IMR-90 (cell line): ENCODE data around the gene CHN1.

Source experiments
- BHLHE40 ChIP-seq: fragments of 150-350 bp; IDR thresholded peaks from 2 replicates; pipeline ENCODE4 v1.6.1; 2016; ENCODE audit warnings: mild to moderate bottlenecking, low read depth, low read length
- CEBPB ChIP-seq: IDR thresholded peaks from 2 replicates; pipeline ENCODE4 v1.6.1; 2012; ENCODE audit warnings: low read depth, low read length, improper control_type of control experiment
- CHD1 ChIP-seq: IDR thresholded peaks from 2 replicates; pipeline ENCODE4 v1.6.1; 2012; ENCODE audit warnings: low read depth, low read length, improper control_type of control experiment
- FOS ChIP-seq: fragments of 150-350 bp; IDR thresholded peaks from 2 replicates; pipeline ENCODE4 v1.6.1; 2016; ENCODE audit warnings: low read depth, low read length
- MAFK ChIP-seq: IDR thresholded peaks from 2 replicates; pipeline ENCODE4 v1.6.1; 2012; ENCODE audit warnings: low read depth, low read length, improper control_type of control experiment
- MAZ ChIP-seq: IDR thresholded peaks from 2 replicates; pipeline ENCODE4 v1.6.1; 2012; ENCODE audit warnings: low read depth, mild to moderate bottlenecking, low read length, improper control_type of control experiment, moderate library complexity, borderline replicate concordance
- MXI1 ChIP-seq: IDR thresholded peaks from 2 replicates; pipeline ENCODE4 v1.6.1; 2012; ENCODE audit warnings: low read depth, mild to moderate bottlenecking, low read length, moderate library complexity, borderline replicate concordance
- NFE2L2 ChIP-seq: fragments of 150-350 bp; IDR thresholded peaks from 2 replicates; pipeline ENCODE4 v1.6.1; 2016; ENCODE audit warnings: low read depth, mild to moderate bottlenecking, low read length
- POLR2A ChIP-seq: IDR thresholded peaks from 2 replicates; pipeline ENCODE4 v1.6.1; 2012; ENCODE audit warnings: mild to moderate bottlenecking, low read depth, low read length
- RAD21 ChIP-seq: IDR thresholded peaks from 2 replicates; pipeline ENCODE4 v1.6.1; 2012; ENCODE audit warnings: low read length, improper control_type of control experiment
- RFX5 ChIP-seq: IDR thresholded peaks from 2 replicates; pipeline ENCODE4 v1.8.0; 2012; ENCODE audit warnings: low read depth, mild to moderate bottlenecking, low read length, moderate library complexity
- SMC3 ChIP-seq: fragments of 150-350 bp; IDR thresholded peaks from 2 replicates; pipeline ENCODE4 v1.6.1; 2016; ENCODE audit warnings: low read depth, mild to moderate bottlenecking, antibody characterized with exemption, low read length, moderate library complexity
- TF ChIP-seq, protein P1 (sequence below): conservative IDR thresholded peaks from 2 replicates; pipeline ENCODE4 v1.5.1; 2012; ENCODE audit warnings: mild to moderate bottlenecking, low read depth, low read length, improper control_type of control experiment
- TF ChIP-seq, protein P2 (sequence below): fragments of 150-350 bp; IDR thresholded peaks from 2 replicates; pipeline ENCODE4 v1.6.1; 2017; ENCODE audit warnings: mild to moderate bottlenecking, antibody characterized with exemption, low read length, low read depth

GRCh38 chr2:175005733-175006264, 618 bp upstream of the CHN1 start:
- TF ChIP-seq, protein P1, sequence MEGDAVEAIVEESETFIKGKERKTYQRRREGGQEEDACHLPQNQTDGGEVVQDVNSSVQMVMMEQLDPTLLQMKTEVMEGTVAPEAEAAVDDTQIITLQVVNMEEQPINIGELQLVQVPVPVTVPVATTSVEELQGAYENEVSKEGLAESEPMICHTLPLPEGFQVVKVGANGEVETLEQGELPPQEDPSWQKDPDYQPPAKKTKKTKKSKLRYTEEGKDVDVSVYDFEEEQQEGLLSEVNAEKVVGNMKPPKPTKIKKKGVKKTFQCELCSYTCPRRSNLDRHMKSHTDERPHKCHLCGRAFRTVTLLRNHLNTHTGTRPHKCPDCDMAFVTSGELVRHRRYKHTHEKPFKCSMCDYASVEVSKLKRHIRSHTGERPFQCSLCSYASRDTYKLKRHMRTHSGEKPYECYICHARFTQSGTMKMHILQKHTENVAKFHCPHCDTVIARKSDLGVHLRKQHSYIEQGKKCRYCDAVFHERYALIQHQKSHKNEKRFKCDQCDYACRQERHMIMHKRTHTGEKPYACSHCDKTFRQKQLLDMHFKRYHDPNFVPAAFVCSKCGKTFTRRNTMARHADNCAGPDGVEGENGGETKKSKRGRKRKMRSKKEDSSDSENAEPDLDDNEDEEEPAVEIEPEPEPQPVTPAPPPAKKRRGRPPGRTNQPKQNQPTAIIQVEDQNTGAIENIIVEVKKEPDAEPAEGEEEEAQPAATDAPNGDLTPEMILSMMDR, result no peak
- no peak for TF ChIP-seq MAZ
- TF ChIP-seq RAD21, result no peak
- no peak for TF ChIP-seq RFX5
- TF ChIP-seq POLR2A, result no peak
- no peak for TF ChIP-seq CHD1
- TF ChIP-seq SMC3, result no peak
- no peak for TF ChIP-seq CEBPB
- TF ChIP-seq MAFK, result no peak
- TF ChIP-seq, protein P2, sequence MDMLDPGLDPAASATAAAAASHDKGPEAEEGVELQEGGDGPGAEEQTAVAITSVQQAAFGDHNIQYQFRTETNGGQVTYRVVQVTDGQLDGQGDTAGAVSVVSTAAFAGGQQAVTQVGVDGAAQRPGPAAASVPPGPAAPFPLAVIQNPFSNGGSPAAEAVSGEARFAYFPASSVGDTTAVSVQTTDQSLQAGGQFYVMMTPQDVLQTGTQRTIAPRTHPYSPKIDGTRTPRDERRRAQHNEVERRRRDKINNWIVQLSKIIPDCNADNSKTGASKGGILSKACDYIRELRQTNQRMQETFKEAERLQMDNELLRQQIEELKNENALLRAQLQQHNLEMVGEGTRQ, result no peak
- TF ChIP-seq NFE2L2, result no peak
- no peak for TF ChIP-seq BHLHE40
- no peak for TF ChIP-seq MXI1
- no peak for TF ChIP-seq FOS
